Loucy (cell line): Measurements from ENCODE around the gene RAD23A.
A peak's percentile ranks its signal among the peaks of the same experiment; 100 is the strongest.
"Not testable (repeated sequence)": the region's sequence is repeated elsewhere in the genome, so short reads cannot be mapped to it uniquely, and the experiment has no call there.

Source experiments
- H2AFZ ChIP-seq: fragments of 200-600 bp; sonication (generic); 2 replicates; pipeline ENCODE4 v1.6.0; 2016; ENCODE audit warnings: antibody characterized with exemption, mild to moderate bottlenecking, low read length, moderate library complexity
- H3F3A ChIP-seq: fragments of 200-600 bp; 2 replicates; pipeline ENCODE4 v1.6.0; 2016; ENCODE audit warnings: antibody characterized with exemption, low read depth, mild to moderate bottlenecking
- H3K27me3 ChIP-seq: fragments of 200-600 bp; sonication (generic); 2 replicates; pipeline ENCODE4 v1.6.1; 2014; ENCODE audit warnings: low read length, mild to moderate bottlenecking; ENCODE audit not compliant: insufficient read depth, poor library complexity, severe bottlenecking
- H3K36me3 ChIP-seq: fragments of 200-600 bp; sonication (generic); 2 replicates; pipeline ENCODE4 v1.6.1; 2016; ENCODE audit warnings: low read length; ENCODE audit not compliant: insufficient read depth
- H3K4me1 ChIP-seq: fragments of 200-600 bp; sonication (generic); 2 replicates; pipeline ENCODE4 v1.5.1; 2014; ENCODE audit warnings: low read length, mild to moderate bottlenecking; ENCODE audit not compliant: insufficient read depth, poor library complexity, severe bottlenecking
- H3K4me2 ChIP-seq: fragments of 200-600 bp; sonication (generic); 2 replicates; pipeline ENCODE4 v1.6.0; 2014; ENCODE audit warnings: antibody characterized with exemption, low read length, low read depth, mild to moderate bottlenecking; ENCODE audit not compliant: poor library complexity, severe bottlenecking
- H3K4me3 ChIP-seq: fragments of 200-600 bp; sonication (generic); 2 replicates; pipeline ENCODE4 v1.5.1; 2014; ENCODE audit warnings: low read length, mild to moderate bottlenecking, mixed read lengths; ENCODE audit not compliant: poor library complexity, severe bottlenecking
- H3K79me2 ChIP-seq: fragments of 200-600 bp; sonication (generic); 2 replicates; pipeline ENCODE4 v1.6.1; 2014; ENCODE audit warnings: low read length; ENCODE audit not compliant: insufficient read depth
- H3K9ac ChIP-seq: fragments of 200-600 bp; sonication (generic); 2 replicates; pipeline ENCODE4 v1.6.0; 2014; ENCODE audit warnings: mild to moderate bottlenecking, low read depth, low read length, moderate library complexity; ENCODE audit not compliant: poor library complexity, severe bottlenecking
- H3K9me2 ChIP-seq: fragments of 200-600 bp; sonication (generic); replicated peaks from 2 replicates; pipeline ENCODE4 v1.6.1; 2016; ENCODE audit warnings: low read depth, low read length, mixed read lengths
- H3K9me3 ChIP-seq: fragments of 200-600 bp; sonication (generic); 2 replicates; pipeline ENCODE4 v1.6.1; 2014; ENCODE audit warnings: mild to moderate bottlenecking, antibody characterized with exemption, low read length, low read depth; ENCODE audit not compliant: insufficient read depth
- H4K20me1 ChIP-seq: fragments of 200-600 bp; sonication (generic); 2 replicates; pipeline ENCODE4 v1.6.0; 2014; ENCODE audit warnings: antibody characterized with exemption, low read length, mild to moderate bottlenecking; ENCODE audit not compliant: insufficient read depth, poor library complexity, severe bottlenecking
- EZH2phosphoT487 ChIP-seq: fragments of 200-600 bp; IDR thresholded peaks from 2 replicates; pipeline ENCODE4 v1.6.1; 2018; ENCODE audit warnings: antibody characterized with exemption, mild to moderate bottlenecking, moderate library complexity, borderline replicate concordance
- TF ChIP-seq, protein P1 (sequence below): fragments of 200-600 bp; sonication (generic); conservative IDR thresholded peaks from 2 replicates; pipeline ENCODE4 v1.5.1; 2014; ENCODE audit warnings: mild to moderate bottlenecking, antibody characterized with exemption, low read length

The RAD23A gene

DNA sequence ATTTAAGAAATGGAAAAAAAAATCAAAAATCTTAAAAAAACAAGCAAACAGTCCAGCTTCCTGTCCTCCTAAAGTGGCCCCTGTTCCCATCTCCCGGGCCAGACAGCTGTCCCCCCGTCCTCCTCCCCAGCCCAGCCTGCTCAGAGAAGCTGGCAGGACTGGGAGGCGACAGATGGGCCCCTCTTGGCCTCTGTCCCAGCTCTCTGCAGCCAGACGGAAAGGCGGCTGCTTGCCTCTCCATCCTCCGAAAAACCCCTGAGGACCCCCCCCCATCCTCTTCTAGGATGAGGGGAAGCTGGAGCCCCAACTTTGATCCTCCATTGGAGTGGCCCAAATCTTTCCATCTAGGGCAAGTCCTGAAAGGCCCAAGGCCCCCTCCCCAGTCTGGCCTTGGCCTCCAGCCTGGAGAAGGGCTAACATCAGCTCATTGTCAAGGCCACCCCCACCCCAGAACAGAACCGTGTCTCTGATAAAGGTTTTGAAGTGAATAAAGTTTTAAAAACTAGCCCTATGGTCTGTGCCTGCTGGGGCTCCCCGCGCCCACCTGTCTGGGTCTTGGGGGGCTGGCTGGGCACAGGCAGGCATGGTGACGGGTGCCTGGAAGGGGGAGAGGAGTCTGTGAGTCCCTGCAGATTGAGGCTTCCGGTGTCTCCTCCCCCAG lies 7.6 kb downstream of the RAD23A start:
- Histone ChIP-seq H3K9me3 (no peaks in the 10 kb centered on the region), H3F3A (peaks cover 3% of the 10 kb centered on the region; the same call in 1 of the 2 replicates), H4K20me1 (peaks cover 30% of the 10 kb centered on the region), H3K4me3 (no peak overlapping the region), H3K9me2 (no peaks in the 10 kb centered on the region), H3K4me1 (peaks cover 23% of the 10 kb centered on the region), H3K79me2 (peaks cover 80% of the 10 kb centered on the region), H3K9ac (no peak overlapping the region), H3K27me3 (no peaks in the 10 kb centered on the region), H2AFZ (no peak overlapping the region), H3K4me2 (no peak overlapping the region), H3K36me3 (peaks cover 30% of the 10 kb centered on the region; the same call in 1 of the 2 replicates)
- TF ChIP-seq, protein P1, sequence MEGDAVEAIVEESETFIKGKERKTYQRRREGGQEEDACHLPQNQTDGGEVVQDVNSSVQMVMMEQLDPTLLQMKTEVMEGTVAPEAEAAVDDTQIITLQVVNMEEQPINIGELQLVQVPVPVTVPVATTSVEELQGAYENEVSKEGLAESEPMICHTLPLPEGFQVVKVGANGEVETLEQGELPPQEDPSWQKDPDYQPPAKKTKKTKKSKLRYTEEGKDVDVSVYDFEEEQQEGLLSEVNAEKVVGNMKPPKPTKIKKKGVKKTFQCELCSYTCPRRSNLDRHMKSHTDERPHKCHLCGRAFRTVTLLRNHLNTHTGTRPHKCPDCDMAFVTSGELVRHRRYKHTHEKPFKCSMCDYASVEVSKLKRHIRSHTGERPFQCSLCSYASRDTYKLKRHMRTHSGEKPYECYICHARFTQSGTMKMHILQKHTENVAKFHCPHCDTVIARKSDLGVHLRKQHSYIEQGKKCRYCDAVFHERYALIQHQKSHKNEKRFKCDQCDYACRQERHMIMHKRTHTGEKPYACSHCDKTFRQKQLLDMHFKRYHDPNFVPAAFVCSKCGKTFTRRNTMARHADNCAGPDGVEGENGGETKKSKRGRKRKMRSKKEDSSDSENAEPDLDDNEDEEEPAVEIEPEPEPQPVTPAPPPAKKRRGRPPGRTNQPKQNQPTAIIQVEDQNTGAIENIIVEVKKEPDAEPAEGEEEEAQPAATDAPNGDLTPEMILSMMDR, result no peak
- TF ChIP-seq EZH2phosphoT487, result no peak

GRCh38 chr19:12953799-12954611 lies 8.3 kb downstream of the RAD23A start:
- H3K27me3 ChIP-seq, result no peaks in the 10 kb centered on the region
- H4K20me1 ChIP-seq, result peaks cover 22% of the 10 kb centered on the region
- H3K9me2 ChIP-seq, result no peaks in the 10 kb centered on the region
- H3K4me3 ChIP-seq, result peak overlapping the region; percentile 43
- H3K36me3 ChIP-seq, result peaks cover 22% of the 10 kb centered on the region; the same call in 1 of the 2 replicates
- TF ChIP-seq, protein P1, result no peak
- peaks cover 72% of the 10 kb centered on the region for H3K79me2 ChIP-seq
- H2AFZ ChIP-seq, result no peak overlapping the region
- peaks cover 3% of the 10 kb centered on the region; the same call in 1 of the 2 replicates for H3F3A ChIP-seq
- peaks cover 23% of the 10 kb centered on the region for H3K4me1 ChIP-seq
- H3K9me3 ChIP-seq, result no peaks in the 10 kb centered on the region
- H3K9ac ChIP-seq, result no peak overlapping the region
- peak overlapping the region; percentile 93 for H3K4me2 ChIP-seq

GRCh38 chr19:12954612-12954962 lies 8.9 kb downstream of the RAD23A start:
- H3K27me3 ChIP-seq, result no peaks in the 10 kb centered on the region
- peaks cover 16% of the 10 kb centered on the region; the same call in 1 of the 2 replicates for H3K36me3 ChIP-seq
- no peak overlapping the region for H2AFZ ChIP-seq
- peak overlapping the region; percentile 93 for H3K4me2 ChIP-seq
- H3K4me3 ChIP-seq, result peak overlapping the region; percentile 43
- TF ChIP-seq EZH2phosphoT487, result no peak
- TF ChIP-seq, protein P1, result no peak
- H3K9me3 ChIP-seq, result no peaks in the 10 kb centered on the region
- peaks cover 67% of the 10 kb centered on the region for H3K79me2 ChIP-seq
- peak overlapping the region; percentile 48 for H3K9ac ChIP-seq
- peaks cover 3% of the 10 kb centered on the region; the same call in 1 of the 2 replicates for H3F3A ChIP-seq
- peaks cover 18% of the 10 kb centered on the region for H4K20me1 ChIP-seq
- no peaks in the 10 kb centered on the region for H3K9me2 ChIP-seq
- H3K4me1 ChIP-seq, result peaks cover 23% of the 10 kb centered on the region

DNA sequence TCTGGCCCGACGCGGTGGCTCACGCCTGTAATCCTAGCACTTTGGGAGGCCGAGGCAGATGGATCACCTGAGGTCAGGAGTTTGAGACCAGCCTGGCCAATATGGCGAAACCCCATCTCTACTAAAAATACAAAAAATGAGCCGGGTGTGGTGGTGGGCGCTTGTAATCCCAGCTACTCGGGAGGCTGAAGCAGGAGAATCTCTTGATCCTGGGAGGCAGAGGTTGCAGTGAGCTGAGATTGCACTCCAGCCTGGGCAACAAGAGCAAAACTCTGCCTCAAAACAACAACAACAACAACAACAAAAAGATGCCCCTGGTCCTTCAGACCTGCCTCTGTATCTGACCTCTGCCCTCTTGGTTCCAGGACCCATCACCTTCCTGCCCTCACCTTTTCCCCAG lies 9.9 kb downstream of the RAD23A start:
- Histone ChIP-seq H3K9ac (peak overlapping the region; percentile 87), H3K4me2 (peak overlapping the region; percentile 93), H4K20me1 (peaks cover 16% of the 10 kb centered on the region), H3K4me3 (peak overlapping the region; percentile 91), H3K79me2 (peaks cover 61% of the 10 kb centered on the region), H3K4me1 (peaks cover 23% of the 10 kb centered on the region)
- not testable (repeated sequence) for H3K36me3 ChIP-seq, H3K9me2 ChIP-seq, H3K27me3 ChIP-seq, H2AFZ ChIP-seq, H3K9me3 ChIP-seq, H3F3A ChIP-seq
